Right lobe of liver (tissue), 6 donors: ENCODE data around the gene NOXRED1. TPM values are rescaled to one million over a fixed set of nuclear protein-coding genes. Genes with fewer than 3 reads are reported as not detected.
A peak's percentile ranks its signal among the peaks of the same experiment; 100 is the strongest.
"Not testable (repeated sequence)": the region's sequence is repeated elsewhere in the genome, so short reads cannot be mapped to it uniquely, and the experiment has no call there.

Experiments used
- ATAC-seq, 4 donors: fragments of 200-7000 bp; cut with Tn5 transposase; one replicate each; pipeline ENCODE4 v1.9.1; 2020; ENCODE audit warnings: mild to moderate bottlenecking in 4 of 4, moderate library complexity in 4 of 4
- DNase-seq, 3 donors: peaks; one replicate each; pipeline ENCODE4 v3.0.0-alpha.2; 2020
- H3K27ac ChIP-seq, 3 donors: fragments of 200-600 bp; one replicate each; pipeline ENCODE4 v1.8.0; 2022
- H3K27me3 ChIP-seq, 2 donors: fragments of 200-600 bp; one replicate each; pipeline ENCODE4 v1.8.0; 2022
- H3K36me3 ChIP-seq, 4 donors: fragments of 200-600 bp; sonication (generic) in 1 of 4; one replicate each; pipeline versions ENCODE4 v1.5.1 to v1.8.0; 2017 to 2022; ENCODE audit warnings: control low read depth in 1 of 4
- H3K4me1 ChIP-seq, 4 donors: fragments of 200-600 bp; sonication (generic) in 1 of 4; one replicate each; pipeline versions ENCODE4 v1.5.1 to v1.8.0; 2017 to 2022; ENCODE audit warnings: control low read depth in 1 of 4
- H3K4me3 ChIP-seq, 3 donors: fragments of 200-600 bp; one replicate each; pipeline ENCODE4 v1.8.0; 2022
- H3K9me3 ChIP-seq, 4 donors: fragments of 200-600 bp; sonication (generic) in 1 of 4; one replicate each; pipeline versions ENCODE4 v1.5.1 to v1.8.0; 2017 to 2022; ENCODE audit warnings: control low read depth in 1 of 4
- POLR2A ChIP-seq: fragments of 450-650 bp; IDR thresholded peaks from one replicate; pipeline ENCODE4 v1.6.1; 2017; ENCODE audit warnings: antibody characterized with exemption, mild to moderate bottlenecking
- WGBS: methylation state at CpG from one replicate; pipeline ENCODE4 v1.1.6; 2018; ENCODE audit warnings: low coverage, low lambda C conversion rate; ENCODE audit not compliant: insufficient coverage; ENCODE audit errors: missing lambda C conversion rate; 5-methylcytosine and 5-hydroxymethylcytosine counted together
- intact Hi-C, 2 donors: fragments of 100-400 bp; cut with DNase I; formaldehyde crosslinking; loops; one replicate each; pipeline versions ENCODE4 v1.11.2 to v1.14.1; 2022
- total RNA-seq, 6 experiments: library from RNA; depleted of rRNA in 2 of 6; stranded (reverse); fragments of >200 nt in 2 of 6; fragmentation: NEBNext Ultra II Directional in 3 of 6; extraction: Animal tissue kit (Norgen Biotek cat#: 25700) in 3 of 6; gene quantifications; one replicate each; pipeline versions ENCODE4 v1.1.0 to v1.2.4, GENCODE V29; 2016 to 2023
- TF ChIP-seq, protein P1 (sequence below), 4 donors: fragments of 200-600 bp in 3 of 4; fragments of 450-650 bp in 1 of 4; IDR thresholded peaks; one replicate each; pipeline versions ENCODE4 v1.5.1 to v1.8.0; 2016 to 2022; ENCODE audit warnings: antibody characterized with exemption in 4 of 4, mild to moderate bottlenecking in 2 of 4
- donor health status: DM: no; HTN: yes; CAD: no.
- donor health status: DM: no; HTN: no; CAD: no.
- donor health status: DM: no; HTN: no; CAD: no.
- donor health status: DM: no; HTN: yes; CAD: no.
- donor health status: DM: no; HTN: yes; CAD: no.

NOXRED1 gene
- total RNA-seq, 6 experiments from 2014 or later: 0.20 to 0.47 (median 0.37) TPM; not detected in 2

- Histone ChIP-seq H3K9me3 (no peaks in the 10 kb centered on the region), H3K4me1 (no peaks in the 10 kb centered on the region), H3K27ac (no peak overlapping the region), H3K27me3 (no peaks in the 10 kb centered on the region), H3K4me3 (no peak overlapping the region), H3K36me3 (no peaks in the 10 kb centered on the region)
- no peak for ATAC-seq
- 81% methylated on average over 4 of the region's 8 CpGs for WGBS
- no peak for DNase-seq
- intact Hi-C loops: no loop called here
- no peak for TF ChIP-seq POLR2A
- TF ChIP-seq, protein P1, sequence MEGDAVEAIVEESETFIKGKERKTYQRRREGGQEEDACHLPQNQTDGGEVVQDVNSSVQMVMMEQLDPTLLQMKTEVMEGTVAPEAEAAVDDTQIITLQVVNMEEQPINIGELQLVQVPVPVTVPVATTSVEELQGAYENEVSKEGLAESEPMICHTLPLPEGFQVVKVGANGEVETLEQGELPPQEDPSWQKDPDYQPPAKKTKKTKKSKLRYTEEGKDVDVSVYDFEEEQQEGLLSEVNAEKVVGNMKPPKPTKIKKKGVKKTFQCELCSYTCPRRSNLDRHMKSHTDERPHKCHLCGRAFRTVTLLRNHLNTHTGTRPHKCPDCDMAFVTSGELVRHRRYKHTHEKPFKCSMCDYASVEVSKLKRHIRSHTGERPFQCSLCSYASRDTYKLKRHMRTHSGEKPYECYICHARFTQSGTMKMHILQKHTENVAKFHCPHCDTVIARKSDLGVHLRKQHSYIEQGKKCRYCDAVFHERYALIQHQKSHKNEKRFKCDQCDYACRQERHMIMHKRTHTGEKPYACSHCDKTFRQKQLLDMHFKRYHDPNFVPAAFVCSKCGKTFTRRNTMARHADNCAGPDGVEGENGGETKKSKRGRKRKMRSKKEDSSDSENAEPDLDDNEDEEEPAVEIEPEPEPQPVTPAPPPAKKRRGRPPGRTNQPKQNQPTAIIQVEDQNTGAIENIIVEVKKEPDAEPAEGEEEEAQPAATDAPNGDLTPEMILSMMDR (IDR thresholded peaks at IDR 0.05): no peak
These were observed 6.5 kb downstream of the NOXRED1 start for GRCh38 chr14:77416836-77417235.

DNA sequence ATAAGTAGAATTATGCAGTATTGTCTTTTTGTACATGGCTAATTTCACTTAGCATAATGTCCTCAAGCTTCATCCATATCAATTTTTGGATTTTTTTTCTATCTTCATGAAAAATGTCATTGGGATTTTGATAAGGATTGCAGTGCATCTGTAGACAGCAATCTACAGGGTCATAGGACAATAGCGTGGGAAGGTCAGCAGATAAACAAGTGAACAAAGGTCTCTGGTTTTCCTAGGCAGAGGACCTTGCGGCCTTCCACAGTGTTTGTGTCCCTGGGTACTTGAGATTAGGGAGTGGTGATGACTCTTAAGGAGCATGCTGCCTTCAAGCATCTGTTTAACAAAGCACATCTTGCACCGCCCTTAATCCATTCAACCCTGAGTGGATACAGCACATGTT is 7.2 kb downstream of the NOXRED1 start:
- intact Hi-C loops, H3K4me3 ChIP-seq, DNase-seq, H3K9me3 ChIP-seq, H3K27me3 ChIP-seq, ATAC-seq, H3K27ac ChIP-seq, H3K4me1 ChIP-seq, H3K36me3 ChIP-seq: not testable (repeated sequence)
- 66% methylated on average over 2 of the region's 3 CpGs for WGBS

GRCh38 chr14:77415403-77416030 is 7.8 kb downstream of the NOXRED1 start:
- H3K4me3 ChIP-seq, H3K36me3 ChIP-seq, H3K4me1 ChIP-seq, H3K27ac ChIP-seq, H3K27me3 ChIP-seq, DNase-seq, intact Hi-C loops, ATAC-seq, H3K9me3 ChIP-seq: not testable (repeated sequence)
- 83% methylated on average over 6 of the region's 10 CpGs for WGBS

GRCh38 chr14:77409131-77409533 is 14.2 kb downstream of the NOXRED1 start:
- 29% methylated on average over 3 of the region's 3 CpGs for WGBS
- TF ChIP-seq, protein P1 (IDR thresholded peaks at IDR 0.05): peak; percentile 7 to 44 (median 30)
- TF ChIP-seq POLR2A: no peak
- Histone ChIP-seq H3K27ac (no peak overlapping the region), H3K9me3 (no peaks in the 10 kb centered on the region), H3K4me3 (no peak overlapping the region), H3K4me1 (no peaks in the 10 kb centered on the region), H3K27me3 (no peaks in the 10 kb centered on the region), H3K36me3 (no peaks in the 10 kb centered on the region)
- intact Hi-C loops: no loop called here
- ATAC-seq: peak in 3 of 4 donors; percentile 29 to 72 (median 44)
- no peak for DNase-seq

- Histone ChIP-seq H3K9me3 (no peaks in the 10 kb centered on the region), H3K4me3 (no peak overlapping the region), H3K27ac (no peak overlapping the region), H3K4me1 (no peaks in the 10 kb centered on the region), H3K36me3 (no peaks in the 10 kb centered on the region), H3K27me3 (no peaks in the 10 kb centered on the region)
- ATAC-seq (peak in 3 of 4 donors; percentile 14 to 22 (median 18)), DNase-seq (no peak)
- intact Hi-C loops: no loop called here
- TF ChIP-seq, protein P1 (IDR thresholded peaks at IDR 0.05): no peak
- no peak for TF ChIP-seq POLR2A
- WGBS: 79% methylated on average over 2 of the region's 2 CpGs
These were observed 16.2 kb downstream of the NOXRED1 start for GRCh38 chr14:77407158-77407557.
